Brain microvascular endothelial cell (primary cell): ENCODE measurements around the gene CREB3.

ENCODE experiments used
- DNase-seq: peaks from one replicate; pipeline ENCODE4 v3.0.0-alpha.2; 2020
- H3K27ac ChIP-seq: fragments of 250-450 bp; sonication (Bioruptor Pico); 2 replicates; pipeline ENCODE4 v1.5.1; 2020; ENCODE audit warnings: mild to moderate bottlenecking, moderate library complexity
- H3K27me3 ChIP-seq: fragments of 250-450 bp; sonication (Bioruptor Pico); replicated peaks from 2 replicates; pipeline ENCODE4 v1.5.1; 2020; ENCODE audit warnings: mild to moderate bottlenecking
- H3K36me3 ChIP-seq: fragments of 250-450 bp; sonication (Bioruptor Pico); replicated peaks from 2 replicates; pipeline ENCODE4 v1.5.1; 2020; ENCODE audit warnings: mild to moderate bottlenecking
- H3K4me3 ChIP-seq: 2 replicates; pipeline ENCODE4 v1.5.1; 2011; ENCODE audit warnings: low read depth, mild to moderate bottlenecking, control low read depth, low read length, moderate library complexity
- CTCF ChIP-seq: IDR thresholded peaks from 2 replicates; pipeline ENCODE4 v1.5.1; 2011; ENCODE audit warnings: low read depth, mild to moderate bottlenecking, moderate library complexity, low read length, control low read depth, inconsistent platforms; ENCODE audit errors: missing control alignments
- in situ Hi-C: cut with HindIII; loops from 2 replicates; pipeline ENCODE4 v1.10.0; 2017; ENCODE audit warnings: low sequenced_read_pairs, low pct_ligation_motif_present

The CREB3 gene

GRCh38 chr9:35729700-35730485 is 2.6 kb upstream of the CREB3 start:
- H3K36me3 ChIP-seq = peaks cover 21% of the 10 kb centered on the region
- H3K4me3 ChIP-seq = peak overlapping the region; percentile 96
- H3K27me3 ChIP-seq = no peaks in the 10 kb centered on the region
- in situ Hi-C loops = no loop called here
- peak overlapping the region; percentile 76 for H3K27ac ChIP-seq
- peak; percentile 80 for DNase-seq
- TF ChIP-seq CTCF = peak; percentile 80

- peak overlapping the region; percentile 76 for H3K27ac ChIP-seq
Observed at GRCh38 chr9:35730486-35730854, 2.0 kb upstream of the CREB3 start.

GRCh38 chr9:35731415-35732184 is 866 bp upstream of the CREB3 start:
- no peak for DNase-seq
- Histone ChIP-seq H3K27me3 (no peaks in the 10 kb centered on the region), H3K4me3 (peak overlapping the region; percentile 96), H3K36me3 (peaks cover 25% of the 10 kb centered on the region), H3K27ac (peak overlapping the region; percentile 76)
- in situ Hi-C loops = no loop called here
- no peak for TF ChIP-seq CTCF

More at GRCh38 chr9:35730486-35730854, 2.0 kb upstream of the CREB3 start:
- H3K4me3 ChIP-seq = peak overlapping the region; percentile 96
- TF ChIP-seq CTCF = no peak
- DNase-seq = no peak
- H3K27me3 ChIP-seq = no peaks in the 10 kb centered on the region
- in situ Hi-C loops = no loop called here
- H3K36me3 ChIP-seq = peaks cover 21% of the 10 kb centered on the region

GRCh38 chr9:35732800-35733541 is 505 bp downstream of the CREB3 start:
- in situ Hi-C loops = no loop called here
- TF ChIP-seq CTCF = peak; percentile 3
- peak; percentile 52 for DNase-seq
- Histone ChIP-seq H3K27ac (peak overlapping the region; percentile 76), H3K36me3 (peaks cover 38% of the 10 kb centered on the region), H3K4me3 (peak overlapping the region; percentile 96), H3K27me3 (no peaks in the 10 kb centered on the region)

GRCh38 chr9:35734096-35734495 is 1.6 kb downstream of the CREB3 start:
- DNase-seq = no peak
- no peak for TF ChIP-seq CTCF
- H3K27ac ChIP-seq = no peak overlapping the region
- no peak overlapping the region for H3K4me3 ChIP-seq
- peaks cover 50% of the 10 kb centered on the region for H3K36me3 ChIP-seq
- H3K27me3 ChIP-seq = no peaks in the 10 kb centered on the region
- in situ Hi-C loops = no loop called here
